Measurements from ENCODE around the gene FHOD3. TPM values are rescaled to one million over a fixed set of nuclear protein-coding genes. Genes with fewer than 3 reads are reported as not detected.

FHOD3 gene
- total and polyA plus RNA-seq, 2 donors (not counting 1 experiment from before 2014, with no cell fraction given) = not detected

GRCh38 chr18:36284268-36284667 lies 13.2 kb upstream of the FHOD3 start:
- H3K4me2 ChIP-seq (replicated peaks; ENCODE audit: low read depth, low read length, poor library complexity, severe bottlenecking) = no peak overlapping the region
- 82% methylated on average over 4 of the region's 4 CpGs for WGBS (ENCODE audit: insufficient coverage)
- H3K79me2 ChIP-seq (ENCODE audit: control insufficient read depth, insufficient read depth, low read length) = no peaks in the 10 kb centered on the region
- peaks cover 45% of the 10 kb centered on the region for H3K27me3 Mint-ChIP-seq
- no peak overlapping the region for H3K9ac ChIP-seq (ENCODE audit: low read length)
- DNase-seq (no peak), ATAC-seq (ENCODE audit: low read depth) (no peak)
- H3K27me3 ChIP-seq (replicated peaks in 1 of 4; ENCODE audit: control extremely low read depth in 1 of 4, control insufficient read depth in 3 of 4, insufficient read depth in 4 of 4, low read length in 3 of 4) = peaks cover 0 to 13% (median 7%) of the 10 kb centered on the region in 4 experiments
- TF ChIP-seq CTCF (IDR thresholded peaks at IDR 0.05) = no peak
- H3K27ac ChIP-seq (ENCODE audit: low read length in 2 of 2) = no peak overlapping the region
- H3K4me3 ChIP-seq (ENCODE audit: control extremely low read depth in 1 of 5, extremely low read depth in 1 of 5, insufficient read depth in 1 of 5, low read depth in 2 of 5, low read length in 4 of 5) = no peak overlapping the region
- H2AFZ ChIP-seq (ENCODE audit: insufficient read depth, low read depth, low read length, poor library complexity, severe bottlenecking) = no peak overlapping the region
- no peaks in the 10 kb centered on the region for H3K4me1 ChIP-seq (ENCODE audit: control insufficient read depth in 2 of 2, insufficient read depth in 2 of 2, low read length in 2 of 2)
- ChIA-PET POLR2A (no interaction called here), CTCF (interaction anchor here (0.7 to 12.9 kb wide), 44 partner anchors 9 to 1278 kb away, joined by 3 to 213 read pairs (median 4); no protein-coding TSS in a partner anchor)
- H3K4me1 Mint-ChIP-seq = peaks cover 2% of the 10 kb centered on the region
- H3K4me3 Mint-ChIP-seq = no peak overlapping the region
- no peaks in the 10 kb centered on the region for H4K20me1 ChIP-seq (ENCODE audit: control insufficient read depth, insufficient read depth, low read length, poor library complexity, severe bottlenecking)
- intact Hi-C loops (cut with micrococcal nuclease) = loop anchor here (1.0 to 2.0 kb wide), 4 partner anchors 188 to 695 kb away; no protein-coding TSS in a partner anchor
- H3K9me3 Mint-ChIP-seq (ENCODE audit: insufficient read depth) = peaks cover 4% of the 10 kb centered on the region
- peaks cover 0 to 2% (median 0%) of the 10 kb centered on the region in 3 donors for H3K9me3 ChIP-seq (ENCODE audit: control extremely low read depth in 1 of 3, control insufficient read depth in 2 of 3, insufficient read depth in 1 of 3, low read length in 2 of 3)
- H3K36me3 ChIP-seq (replicated peaks in 1 of 2; ENCODE audit: control extremely low read depth in 1 of 2, control insufficient read depth in 1 of 2, extremely low read depth in 1 of 2, insufficient read depth in 2 of 2, low read length in 1 of 2) = no peaks in the 10 kb centered on the region
- H3K27ac Mint-ChIP-seq = no peak overlapping the region

- DNase-seq (peak; percentile 77), ATAC-seq (ENCODE audit: low read depth) (peak; percentile 70)
- H3K4me1 ChIP-seq (ENCODE audit: control insufficient read depth in 2 of 2, insufficient read depth in 2 of 2, low read length in 2 of 2) = no peaks in the 10 kb centered on the region
- no peak overlapping the region for H3K9ac ChIP-seq (ENCODE audit: low read length)
- H3K4me1 Mint-ChIP-seq = peaks cover 2% of the 10 kb centered on the region
- no peak overlapping the region for H2AFZ ChIP-seq (ENCODE audit: insufficient read depth, low read depth, low read length, poor library complexity, severe bottlenecking)
- H4K20me1 ChIP-seq (ENCODE audit: control insufficient read depth, insufficient read depth, low read length, poor library complexity, severe bottlenecking) = no peaks in the 10 kb centered on the region
- ChIA-PET CTCF (interaction anchor here (0.6 to 12.9 kb wide), 45 partner anchors 8 to 1279 kb away, joined by 3 to 213 read pairs (median 4); no protein-coding TSS in a partner anchor), POLR2A (no interaction called here)
- peaks cover 4% of the 10 kb centered on the region for H3K9me3 Mint-ChIP-seq (ENCODE audit: insufficient read depth)
- no CpG with 5 or more reads among the region's 6 CpGs for WGBS (ENCODE audit: insufficient coverage)
- H3K9me3 ChIP-seq (ENCODE audit: control extremely low read depth in 1 of 3, control insufficient read depth in 2 of 3, insufficient read depth in 1 of 3, low read length in 2 of 3) = peaks cover 0 to 2% (median 0%) of the 10 kb centered on the region in 3 donors
- H3K4me3 ChIP-seq (ENCODE audit: control extremely low read depth in 1 of 5, extremely low read depth in 1 of 5, insufficient read depth in 1 of 5, low read depth in 2 of 5, low read length in 4 of 5) = no peak overlapping the region
- peaks cover 48% of the 10 kb centered on the region for H3K27me3 Mint-ChIP-seq
- no peak overlapping the region for H3K27ac ChIP-seq (ENCODE audit: low read length in 2 of 2)
- no peak for TF ChIP-seq EZH2 (IDR thresholded peaks at IDR 0.05; ENCODE audit: borderline replicate concordance, insufficient read depth, low read depth, low read length, poor library complexity, severe bottlenecking)
- TF ChIP-seq CTCF (IDR thresholded peaks at IDR 0.05) = peak; percentile 96
- no peaks in the 10 kb centered on the region for H3K36me3 ChIP-seq (replicated peaks in 1 of 2; ENCODE audit: control extremely low read depth in 1 of 2, control insufficient read depth in 1 of 2, extremely low read depth in 1 of 2, insufficient read depth in 2 of 2, low read length in 1 of 2)
- intact Hi-C loops (cut with micrococcal nuclease) = loop anchor here (1.0 to 2.0 kb wide), 4 partner anchors 188 to 695 kb away; no protein-coding TSS in a partner anchor
- no peak overlapping the region for H3K4me2 ChIP-seq (replicated peaks; ENCODE audit: low read depth, low read length, poor library complexity, severe bottlenecking)
- H3K4me3 Mint-ChIP-seq = no peak overlapping the region
- peaks cover 0 to 13% (median 7%) of the 10 kb centered on the region in 4 experiments for H3K27me3 ChIP-seq (replicated peaks in 1 of 4; ENCODE audit: control extremely low read depth in 1 of 4, control insufficient read depth in 3 of 4, insufficient read depth in 4 of 4, low read length in 3 of 4)
- no peaks in the 10 kb centered on the region for H3K79me2 ChIP-seq (ENCODE audit: control insufficient read depth, insufficient read depth, low read length)
- H3K27ac Mint-ChIP-seq = no peak overlapping the region
These were observed 12.7 kb upstream of the FHOD3 start for GRCh38 chr18:36284671-36285295.

Data from B cell (primary cell).